Measurements from ENCODE around the gene NUDT15.
A peak's percentile ranks its signal among the peaks of the same experiment; 100 is the strongest.
"Not testable (repeated sequence)": the region's sequence is repeated elsewhere in the genome, so short reads cannot be mapped to it uniquely, and the experiment has no call there.

Gene NUDT15

GRCh38 chr13:48037346-48038173, at the start of gene NUDT15:
TSS of gene NUDT15 (plus strand) at chr13:48037726. CDS start at chr13:48037747, 21 bp downstream.
- peak; percentile 97 for DNase-seq (ENCODE audit: low read depth)

DNA sequence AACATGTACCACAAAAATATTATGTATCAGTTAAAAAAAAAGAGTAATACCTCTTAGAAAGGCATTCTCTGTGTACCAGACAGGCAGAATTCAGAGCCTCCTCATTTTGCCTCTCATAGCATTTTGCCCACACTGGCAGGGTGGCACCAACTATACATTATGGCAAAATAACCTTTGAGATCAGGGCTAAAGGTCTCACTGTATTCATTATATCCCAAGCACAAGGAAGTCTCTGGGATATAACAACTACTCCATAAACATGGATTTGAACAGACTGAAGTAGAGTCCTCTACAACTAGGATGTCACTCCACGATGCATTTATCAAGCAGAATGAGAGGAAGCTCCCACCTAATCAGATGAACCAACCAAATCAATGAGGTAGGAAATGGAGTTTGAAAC, 47.1 kb upstream of the NUDT15 start:
- DNase-seq (ENCODE audit: low read depth), result no peak

- no peak for DNase-seq (ENCODE audit: low read depth)
Measured at GRCh38 chr13:47990920-47991466, 46.5 kb upstream of the NUDT15 start.

- DNase-seq (ENCODE audit: low read depth), result no peak
Measured at GRCh38 chr13:47991859-47992258, 45.7 kb upstream of the NUDT15 start.

DNA sequence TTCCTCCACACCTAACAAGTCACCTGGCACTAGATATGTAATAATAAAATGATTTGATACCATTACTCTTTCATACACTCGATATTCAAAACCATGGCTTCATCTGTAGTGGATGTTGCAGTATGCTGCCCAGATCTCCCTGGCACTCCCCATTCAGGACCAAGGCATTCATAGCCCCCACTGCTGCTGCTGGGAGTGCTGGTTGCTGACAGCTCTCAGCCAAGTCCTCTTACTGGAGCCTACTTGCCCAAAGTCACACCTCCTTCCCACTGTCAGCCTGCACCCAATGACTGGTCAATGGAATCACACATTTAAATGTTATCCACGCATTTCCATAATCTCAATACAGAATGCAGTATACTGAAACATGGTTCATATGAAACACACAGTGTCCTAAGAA, 40.1 kb upstream of the NUDT15 start:
- DNase-seq (ENCODE audit: low read depth), result no peak

GRCh38 chr13:47999973-48000372, 37.6 kb upstream of the NUDT15 start:
- DNase-seq (ENCODE audit: low read depth), result no peak

DNA sequence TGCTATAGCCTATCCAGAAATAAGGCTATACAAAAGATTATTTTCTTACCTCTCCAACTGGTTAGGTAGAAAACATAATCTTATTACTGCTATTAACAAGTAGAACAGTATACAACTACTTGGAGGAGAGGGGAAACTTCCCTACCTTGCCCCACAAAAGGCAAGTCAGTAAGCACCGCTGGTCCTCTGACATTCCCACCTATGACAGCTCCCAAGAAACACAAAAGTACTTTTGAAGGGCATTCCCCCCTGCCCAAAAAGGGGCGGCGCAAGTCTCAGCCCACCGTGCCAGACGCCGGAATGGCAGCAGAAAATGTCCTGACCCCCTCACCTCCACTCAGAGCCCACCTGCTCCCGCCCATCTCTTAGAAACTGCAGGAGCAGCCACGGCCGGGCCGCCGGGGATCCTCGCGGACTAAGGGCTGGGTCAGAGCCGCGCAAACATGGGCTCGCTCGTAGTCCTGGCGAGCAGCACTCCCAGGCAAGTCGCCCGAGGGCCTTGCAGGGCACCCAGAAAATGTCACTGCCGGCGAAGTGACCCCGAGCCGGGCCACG, 36.9 kb upstream of the NUDT15 start:
- no peak for DNase-seq (ENCODE audit: low read depth)

GRCh38 chr13:48001114-48001881, 36.2 kb upstream of the NUDT15 start, which contains the start of gene SUCLA2:
TSS of gene SUCLA2 (minus strand) at chr13:48001273. CDS start at chr13:48001269, 4 bp downstream.
- DNase-seq (ENCODE audit: low read depth), result peak; percentile 85

DNA sequence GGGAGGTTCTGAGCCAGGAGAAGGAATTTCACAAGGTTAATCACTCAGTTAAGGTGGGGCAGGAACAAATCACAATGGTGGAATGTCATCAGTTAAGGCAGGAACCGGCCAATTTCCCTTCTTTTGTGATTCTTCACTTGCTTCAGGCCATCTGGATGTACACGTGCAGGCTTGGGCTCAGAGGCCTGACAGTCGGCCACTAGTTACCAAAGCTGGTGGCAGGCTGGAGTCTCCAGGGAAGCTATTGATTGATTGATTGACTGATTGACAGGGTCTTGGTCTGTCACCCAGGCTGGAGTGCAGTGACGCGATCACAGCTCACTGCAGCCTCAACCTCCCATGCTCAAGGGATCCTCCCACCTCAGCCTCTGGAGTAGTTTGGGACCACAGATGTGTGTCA, 35.5 kb upstream of the NUDT15 start:
- not testable (repeated sequence) for DNase-seq (ENCODE audit: low read depth)

GRCh38 chr13:48004201-48004600, 33.3 kb upstream of the NUDT15 start:
- no peak for DNase-seq (ENCODE audit: low read depth)

DNA sequence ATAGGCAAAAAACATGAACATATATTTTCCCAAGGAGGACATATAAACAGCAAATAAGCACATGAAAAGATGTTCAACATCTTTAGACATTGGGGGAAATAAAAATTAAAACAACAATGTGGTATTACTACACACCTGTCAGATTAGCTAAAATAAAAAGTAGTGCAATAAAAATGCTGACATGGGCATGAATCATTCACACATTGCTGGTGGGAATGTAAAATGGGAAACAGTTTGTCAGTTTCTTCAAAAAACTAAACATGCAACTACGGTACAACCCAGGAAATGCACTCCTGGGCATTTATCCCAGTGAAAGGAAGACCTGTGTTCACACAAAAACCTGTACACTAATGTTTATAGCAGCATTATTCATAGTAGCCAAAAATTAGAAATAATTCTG, 31.1 kb upstream of the NUDT15 start:
- DNase-seq (ENCODE audit: low read depth), result no peak

DNA sequence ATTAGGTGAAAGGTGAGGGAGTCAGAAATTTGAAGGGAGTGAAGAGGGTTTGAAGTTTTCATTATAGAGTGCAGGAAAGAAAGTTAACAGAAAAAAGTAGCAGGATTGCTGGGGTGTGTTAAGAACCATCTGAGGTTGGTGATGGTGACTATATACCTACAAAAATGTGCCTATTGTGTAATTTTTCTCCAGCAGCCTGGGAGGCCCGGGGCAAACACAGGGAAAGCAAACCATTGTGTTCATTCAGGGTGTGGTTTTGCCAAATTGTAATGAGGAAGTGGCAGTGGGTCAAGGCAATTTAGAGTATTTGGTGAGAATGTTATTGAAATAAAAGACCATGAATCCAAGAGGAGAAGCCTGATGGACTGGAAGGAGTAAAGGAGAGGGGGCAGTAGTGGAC, 28.2 kb upstream of the NUDT15 start:
- DNase-seq (ENCODE audit: low read depth), result peak; percentile 80

DNA sequence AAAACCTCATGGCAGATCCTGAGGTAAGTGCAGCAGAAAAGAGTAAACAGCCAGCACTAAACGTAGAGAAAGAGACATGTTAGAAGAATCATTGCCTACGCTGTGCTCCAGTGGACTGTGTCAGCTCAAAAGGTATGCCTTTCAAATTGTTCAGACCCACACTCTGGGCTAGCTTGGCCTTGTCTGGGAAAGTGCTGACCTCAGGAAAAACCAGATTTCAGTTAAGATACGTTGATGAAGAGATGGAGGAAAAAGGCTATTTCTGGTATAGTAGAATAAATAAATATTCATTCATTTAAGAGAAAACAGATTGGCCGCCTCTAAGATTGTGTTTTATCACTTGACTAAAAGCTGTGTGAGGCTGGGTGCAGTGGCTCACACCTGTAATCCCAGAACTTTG, 26.8 kb upstream of the NUDT15 start:
- no peak for DNase-seq (ENCODE audit: low read depth)

DNA sequence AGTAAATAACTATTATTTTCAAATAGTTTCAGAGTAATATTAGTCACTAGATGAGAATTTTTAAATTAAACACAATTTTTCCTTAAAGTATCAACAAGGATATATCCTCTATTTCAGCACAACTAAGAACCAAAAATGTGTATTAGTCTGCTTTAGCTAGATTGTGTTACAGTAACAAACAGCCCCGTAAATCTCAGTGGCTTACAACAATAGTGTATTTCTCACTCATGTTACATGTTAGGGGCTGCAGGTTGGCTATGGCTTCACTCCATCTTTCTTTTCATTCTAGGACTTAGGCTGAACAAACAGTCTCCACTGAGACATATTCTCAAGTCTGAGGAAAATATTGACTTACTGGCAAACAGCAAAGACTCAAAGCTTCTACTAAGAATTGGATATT, 24.9 kb upstream of the NUDT15 start:
- DNase-seq (ENCODE audit: low read depth), result no peak

DNA sequence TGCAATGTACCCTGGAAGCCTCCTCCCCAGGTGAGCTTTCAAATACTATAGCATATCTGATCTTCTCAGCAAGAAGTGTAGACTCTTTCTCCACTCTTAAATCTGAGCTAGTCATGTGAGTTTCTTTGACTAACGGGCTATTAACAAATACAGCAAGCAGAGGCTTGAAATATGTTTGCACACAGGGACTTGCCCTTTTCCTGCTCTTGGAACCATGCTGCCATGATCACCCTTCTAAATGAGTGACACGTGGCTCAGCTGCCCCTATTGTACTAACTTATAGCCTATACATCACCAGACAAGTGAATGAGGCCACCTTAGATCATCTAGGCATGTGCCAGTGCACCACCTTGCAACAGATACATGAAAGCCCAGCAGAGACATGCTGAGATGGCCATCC, 23.2 kb upstream of the NUDT15 start:
- no peak for DNase-seq (ENCODE audit: low read depth)

GRCh38 chr13:48018637-48019036, 18.9 kb upstream of the NUDT15 start:
- no peak for DNase-seq (ENCODE audit: low read depth)

- DNase-seq (ENCODE audit: low read depth), result no peak
Measured at GRCh38 chr13:48019796-48020195, 17.7 kb upstream of the NUDT15 start.

DNA sequence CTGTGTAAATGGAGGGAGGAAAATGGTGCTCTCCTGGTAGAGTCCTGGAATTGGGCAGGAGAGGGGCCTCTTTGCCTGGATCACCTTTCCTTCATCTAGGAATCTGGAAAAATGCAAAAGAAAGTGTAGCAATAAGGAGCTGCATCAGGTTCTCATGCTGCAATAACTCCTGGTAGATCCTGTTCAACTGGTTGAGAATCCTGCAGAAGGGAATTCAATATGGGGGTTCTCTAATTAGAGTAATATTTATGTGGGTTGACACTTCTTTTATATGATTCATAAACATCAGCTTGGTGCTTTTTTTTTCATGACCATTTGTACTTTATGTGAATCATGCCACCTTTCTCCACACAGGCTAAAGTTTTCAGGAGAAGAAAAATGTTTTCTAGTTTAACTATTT, 9.5 kb upstream of the NUDT15 start:
- DNase-seq (ENCODE audit: low read depth), result no peak

DNA sequence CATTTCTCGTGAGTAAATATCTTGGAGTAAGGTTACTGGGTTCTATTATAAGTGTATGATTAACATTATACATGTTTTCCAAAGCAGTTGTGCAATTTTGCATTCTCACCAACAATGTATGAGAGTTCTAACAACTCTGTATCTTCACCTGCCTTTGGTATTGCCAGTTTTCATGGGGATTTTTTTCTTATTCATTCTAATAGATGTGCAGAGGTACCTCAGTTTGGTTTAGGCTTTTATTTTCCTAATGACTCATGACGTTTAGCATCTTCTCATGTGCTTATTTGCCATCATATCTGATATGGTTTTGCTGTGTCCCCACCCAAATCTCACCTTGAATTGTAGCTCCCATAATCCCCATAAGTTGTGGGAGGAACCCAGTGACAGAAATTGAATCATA, 7.7 kb upstream of the NUDT15 start:
- no peak for DNase-seq (ENCODE audit: low read depth)

- no peak for DNase-seq (ENCODE audit: low read depth)
Measured at GRCh38 chr13:48038761-48039160, 1.2 kb downstream of the NUDT15 start.

DNA sequence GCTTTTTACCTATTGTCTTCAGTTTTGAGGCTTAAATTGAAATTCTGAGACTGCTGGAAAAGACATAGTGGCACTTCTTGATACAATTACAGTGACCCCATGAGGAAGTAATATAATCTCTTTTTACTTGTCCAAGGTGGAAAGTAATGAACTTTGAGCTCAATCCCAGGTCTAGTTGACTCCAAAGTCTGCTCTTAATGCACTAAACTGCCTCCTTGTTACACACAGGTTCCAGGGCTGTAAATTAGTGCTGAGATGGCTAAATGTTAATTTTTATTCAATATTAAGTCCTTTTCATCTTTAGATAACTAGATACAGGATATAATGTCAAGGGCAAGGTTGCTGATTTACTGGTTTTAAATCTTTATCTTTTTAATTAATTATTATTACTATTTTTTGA, 2.5 kb downstream of the NUDT15 start:
- DNase-seq (ENCODE audit: low read depth), result no peak

GRCh38 chr13:48040896-48041295, 3.4 kb downstream of the NUDT15 start:
- DNase-seq (ENCODE audit: low read depth), result no peak

DNA sequence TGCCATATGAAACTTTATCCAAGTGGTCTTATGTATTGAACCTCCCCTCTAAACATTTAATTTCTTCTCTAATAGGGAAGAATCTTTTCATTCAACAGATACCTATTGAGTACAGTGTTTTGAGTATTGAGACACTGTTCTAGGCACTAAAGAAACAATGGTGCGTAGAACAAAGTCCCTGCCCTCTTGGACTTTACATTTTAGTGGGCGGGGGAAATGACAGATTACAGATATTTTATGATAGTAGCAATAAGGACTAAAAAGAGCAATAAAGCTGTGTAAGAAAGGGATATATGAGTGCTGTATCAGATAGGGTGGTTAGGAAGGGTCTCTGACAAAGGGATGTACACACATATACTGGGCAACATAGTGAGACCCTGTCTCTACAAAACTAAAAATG, 5.4 kb downstream of the NUDT15 start:
- no peak for DNase-seq (ENCODE audit: low read depth)

Measured in fibroblast of gingiva (primary cell).